Right renal cortex interstitium (tissue), 3 donors: ENCODE measurements around the gene MMP11. TPM values are rescaled to one million over a fixed set of nuclear protein-coding genes. Genes with fewer than 3 reads are reported as not detected.

ENCODE experiments used
- DNase-seq, 3 donors: peaks; one replicate each; pipeline ENCODE4 v3.0.0-alpha.2; 2013; ENCODE audit warnings: low read depth in 3 of 3, low spot score in 2 of 3
- polyA plus RNA-seq, 3 donors: library from polyadenylated mRNA; unstranded; fragments of 120-200 nt; gene quantifications; one replicate each; pipeline ENCODE4 v1.2.1, GENCODE V29; 2013; ENCODE audit not compliant: insufficient read length in 3 of 3

Gene MMP11
- polyA plus RNA-seq, 3 donors = 14.2 to 16.7 (median 14.8) TPM

DNA sequence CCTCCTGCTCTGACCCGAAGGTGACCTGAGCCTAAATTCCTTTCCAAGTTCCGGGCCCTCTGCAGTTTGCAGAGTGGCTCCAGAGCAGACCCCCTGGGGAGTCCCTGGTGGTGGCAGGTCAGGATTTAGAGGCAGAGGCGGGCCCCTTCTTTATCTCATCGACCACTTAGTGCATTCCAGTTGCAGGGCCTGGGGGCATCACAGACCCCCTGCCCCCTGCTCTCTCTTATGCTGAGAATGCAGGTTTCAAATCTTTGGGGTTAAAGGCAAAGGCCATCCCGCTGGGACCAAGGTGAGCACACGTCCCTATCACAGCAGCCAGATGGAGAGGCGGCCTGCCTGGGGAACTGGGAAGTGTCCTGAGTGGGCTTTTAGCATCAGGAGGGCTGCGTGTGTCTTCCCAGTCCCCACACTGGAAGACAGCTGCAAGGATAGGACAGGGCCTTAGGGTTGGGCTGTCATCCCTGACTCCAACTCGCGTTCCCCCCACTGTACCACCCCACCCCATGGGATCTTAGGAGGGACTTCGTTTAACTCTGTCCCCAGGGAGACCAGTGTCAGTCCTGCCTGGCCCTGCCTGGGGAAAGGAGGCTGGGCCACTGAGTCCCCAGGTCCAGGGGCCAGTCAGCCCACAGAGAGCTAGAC is 54.8 kb downstream of the MMP11 start:
- DNase-seq = no peak

DNA sequence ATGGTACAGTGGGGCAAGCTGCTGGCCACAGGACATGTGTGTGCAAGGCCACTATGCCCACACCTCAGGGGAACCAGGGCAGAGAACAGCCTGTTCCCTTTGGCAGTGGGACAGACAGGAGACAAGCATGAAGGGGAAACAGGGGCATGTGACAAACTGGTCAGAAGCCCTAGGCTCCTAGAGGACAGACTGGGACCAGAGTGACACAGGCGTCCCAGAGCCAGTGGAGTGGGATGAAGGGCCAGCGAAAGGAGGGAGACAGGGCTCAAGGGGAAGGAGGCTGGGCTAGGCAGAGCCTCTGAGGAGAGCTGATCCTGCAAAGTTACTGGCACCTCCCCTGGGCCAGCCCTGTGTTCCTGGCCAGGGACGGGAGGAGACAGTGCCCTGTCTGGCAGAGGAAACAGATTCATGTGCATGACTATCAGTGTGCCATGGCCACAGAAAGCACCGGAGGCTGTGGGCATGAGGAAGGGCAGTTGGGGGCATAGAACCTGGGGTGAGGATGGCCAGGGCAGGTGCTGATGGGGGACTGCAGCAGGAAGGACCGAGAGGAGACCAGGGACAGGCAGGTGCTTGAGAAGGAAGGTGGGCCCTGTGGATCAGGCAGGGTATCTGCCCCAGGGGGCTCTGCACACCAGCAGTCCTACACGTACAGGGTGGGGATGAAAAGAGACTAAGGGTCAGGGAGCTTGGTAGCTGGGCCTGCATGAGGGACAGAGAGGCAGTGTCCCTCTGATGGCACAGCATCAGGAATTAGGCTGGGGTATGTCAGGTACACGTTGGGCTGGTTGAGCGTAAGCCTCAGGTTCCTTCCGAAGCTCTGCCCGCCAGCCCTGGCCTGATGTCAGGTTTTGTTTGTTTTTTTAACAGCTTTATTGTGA is 56.4 kb downstream of the MMP11 start:
- no peak for DNase-seq

- no peak for DNase-seq
These were observed 57.3 kb downstream of the MMP11 start for GRCh38 chr22:23829845-23830372.

GRCh38 chr22:23831261-23831660 is 58.6 kb downstream of the MMP11 start:
- DNase-seq = no peak

DNA sequence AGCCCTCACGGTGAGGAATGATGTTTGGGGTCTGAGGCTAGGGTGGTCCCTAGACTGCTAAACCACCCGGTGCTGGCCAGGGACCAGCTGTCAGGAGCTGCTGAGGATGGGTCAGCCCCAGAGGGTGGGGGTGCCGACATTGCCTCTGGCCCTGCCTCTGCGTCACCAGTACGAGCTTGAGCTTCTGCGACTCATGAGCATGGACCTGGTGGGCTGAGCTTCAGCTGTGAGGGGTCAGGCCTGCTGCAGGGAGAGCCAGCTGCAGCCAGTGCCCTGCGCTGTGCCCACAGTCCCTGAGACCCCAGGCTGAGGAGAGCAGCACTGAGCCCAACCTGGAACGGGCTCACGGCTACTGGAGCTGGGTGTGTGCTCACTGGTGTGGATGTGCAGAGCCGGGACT is 59.1 kb downstream of the MMP11 start:
- DNase-seq = no peak

- DNase-seq = no peak
These were observed 59.8 kb downstream of the MMP11 start for GRCh38 chr22:23832226-23833016.

GRCh38 chr22:23833017-23833751 is 60.5 kb downstream of the MMP11 start:
- no peak for DNase-seq

Other genes with a start within 250 kb of the MMP11 start
- gene IGLL1, start 192.6 kb upstream of the MMP11 start, polyA plus RNA-seq = 1 to 10 TPM in 1 of 3 donors, under 1 TPM in 2; 0.53 to 1.6 (median 0.98) TPM
- gene DRICH1, start 140.5 kb upstream of the MMP11 start, polyA plus RNA-seq = 1 to 10 TPM; 1.4 to 2.5 (median 1.7) TPM
- 1 to 10 TPM; 1.8 to 3.1 (median 2.1) TPM for gene RGL4, start 81.8 kb upstream of the MMP11 start, polyA plus RNA-seq
- 1 to 10 TPM; 4.7 to 5.5 (median 5.0) TPM for gene ZNF70, start 21.7 kb upstream of the MMP11 start, polyA plus RNA-seq
- 1 to 10 TPM in 1 of 3 donors, under 1 TPM in 2; 0.35 to 1.1 (median 0.58) TPM for gene VPREB3, start 18.4 kb upstream of the MMP11 start, polyA plus RNA-seq
- gene C22orf15, start 9.9 kb upstream of the MMP11 start, polyA plus RNA-seq = 1 to 10 TPM; 2.2 to 2.5 (median 2.3) TPM
- gene CHCHD10, start 4.9 kb upstream of the MMP11 start, polyA plus RNA-seq = 10 to 100 TPM; 57.4 to 75.6 (median 61.0) TPM
- gene SMARCB1, start 14.1 kb downstream of the MMP11 start, polyA plus RNA-seq = 100 to 1,000 TPM; 205 to 225 (median 224) TPM
- gene DERL3, start 66.2 kb downstream of the MMP11 start, polyA plus RNA-seq = 1 to 10 TPM; 2.1 to 4.1 (median 3.8) TPM
- gene SLC2A11, start 85.0 kb downstream of the MMP11 start, polyA plus RNA-seq = 10 to 100 TPM; 20.1 to 22.5 (median 20.8) TPM
- gene MIF, start 121.5 kb downstream of the MMP11 start, polyA plus RNA-seq = 100 to 1,000 TPM; 145 to 194 (median 161) TPM
- gene GSTT2B, start 188.3 kb downstream of the MMP11 start, polyA plus RNA-seq = 10 to 100 TPM in 2 of 3 donors, 1 to 10 TPM in 1; 5.0 to 20.3 (median 17.0) TPM
- 1 to 10 TPM; 6.0 to 8.2 (median 7.3) TPM for gene DDTL, start 194.0 kb downstream of the MMP11 start, polyA plus RNA-seq
- 10 to 100 TPM; 57.7 to 62.1 (median 61.2) TPM for gene DDT, start 201.6 kb downstream of the MMP11 start, polyA plus RNA-seq
- gene GSTT2, start 207.3 kb downstream of the MMP11 start, polyA plus RNA-seq = 1 to 10 TPM in 2 of 3 donors, not detected in 1; 2.5 to 4.8 TPM
- not detected for gene GSTT4, start 232.6 kb downstream of the MMP11 start, polyA plus RNA-seq
- 10 to 100 TPM; 36.2 to 42.5 (median 41.8) TPM for gene CABIN1, start 238.5 kb downstream of the MMP11 start, polyA plus RNA-seq